ENCODE data around the gene MAST4. TPM values are rescaled to one million over a fixed set of nuclear protein-coding genes. Genes with fewer than 3 reads are reported as not detected.

Gene MAST4
- total and polyA plus RNA-seq, 4 donors = 3.7 to 9.5 (median 6.5) TPM

GRCh38 chr5:66553916-66554575 is 42.1 kb upstream of the MAST4 start:
- Histone ChIP-seq H3K27me3 (ENCODE audit: control insufficient read depth in 4 of 4, insufficient read depth in 4 of 4, low read length in 3 of 4) (no peaks in the 10 kb centered on the region), H3K9ac (ENCODE audit: low read depth in 1 of 2, low read length in 2 of 2) (no peak overlapping the region), H3K9me3 (ENCODE audit: control insufficient read depth in 4 of 4, low read length in 3 of 4) (peaks cover 0 to 4% (median 3%) of the 10 kb centered on the region in 4 donors), H3K4me3 (ENCODE audit: low read depth in 1 of 3, low read length in 3 of 3) (no peak overlapping the region), H3K36me3 (ENCODE audit: control insufficient read depth in 4 of 4, insufficient read depth in 3 of 4, low read depth in 1 of 4, low read length in 3 of 4) (no peaks in the 10 kb centered on the region), H3K4me1 (ENCODE audit: control insufficient read depth in 4 of 4, insufficient read depth in 4 of 4, low read length in 3 of 4) (no peaks in the 10 kb centered on the region), H3K27ac (ENCODE audit: low read depth in 1 of 2, low read length in 2 of 2) (no peak overlapping the region)
- WGBS = 62% methylated on average over 6 of the region's 6 CpGs
- no peak for TF ChIP-seq RXRA (IDR thresholded peaks at IDR 0.05)
- TF ChIP-seq EGR1 (IDR thresholded peaks at IDR 0.05; ENCODE audit: low read depth in 2 of 2) = no peak
- no peak for TF ChIP-seq GABPA (IDR thresholded peaks at IDR 0.05 in 1 of 2, conservative IDR thresholded peaks at IDR 0.05 in 1 of 2)
- no peak for TF ChIP-seq YY1 (IDR thresholded peaks at IDR 0.05)
- TF ChIP-seq JUND (IDR thresholded peaks at IDR 0.05) = no peak
- TF ChIP-seq, protein P1, sequence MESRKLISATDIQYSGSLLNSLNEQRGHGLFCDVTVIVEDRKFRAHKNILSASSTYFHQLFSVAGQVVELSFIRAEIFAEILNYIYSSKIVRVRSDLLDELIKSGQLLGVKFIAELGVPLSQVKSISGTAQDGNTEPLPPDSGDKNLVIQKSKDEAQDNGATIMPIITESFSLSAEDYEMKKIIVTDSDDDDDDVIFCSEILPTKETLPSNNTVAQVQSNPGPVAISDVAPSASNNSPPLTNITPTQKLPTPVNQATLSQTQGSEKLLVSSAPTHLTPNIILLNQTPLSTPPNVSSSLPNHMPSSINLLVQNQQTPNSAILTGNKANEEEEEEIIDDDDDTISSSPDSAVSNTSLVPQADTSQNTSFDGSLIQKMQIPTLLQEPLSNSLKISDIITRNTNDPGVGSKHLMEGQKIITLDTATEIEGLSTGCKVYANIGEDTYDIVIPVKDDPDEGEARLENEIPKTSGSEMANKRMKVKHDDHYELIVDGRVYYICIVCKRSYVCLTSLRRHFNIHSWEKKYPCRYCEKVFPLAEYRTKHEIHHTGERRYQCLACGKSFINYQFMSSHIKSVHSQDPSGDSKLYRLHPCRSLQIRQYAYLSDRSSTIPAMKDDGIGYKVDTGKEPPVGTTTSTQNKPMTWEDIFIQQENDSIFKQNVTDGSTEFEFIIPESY (IDR thresholded peaks at IDR 0.05) = no peak
- TF ChIP-seq NR2F2 (IDR thresholded peaks at IDR 0.05) = no peak
- no peak for TF ChIP-seq ATF3 (IDR thresholded peaks at IDR 0.05)
- no peak for TF ChIP-seq FOXA2 (IDR thresholded peaks at IDR 0.05)
- no peak for TF ChIP-seq REST (IDR thresholded peaks at IDR 0.05)
- no peak for TF ChIP-seq TAF1 (conservative IDR thresholded peaks at IDR 0.05)
- TF ChIP-seq HNF4A (conservative IDR thresholded peaks at IDR 0.05) = no peak
- DNase-seq (ENCODE audit: low spot score) = no peak

GRCh38 chr5:66554884-66555283 is 41.3 kb upstream of the MAST4 start:
- Histone ChIP-seq H3K9me3 (ENCODE audit: control insufficient read depth in 4 of 4, low read length in 3 of 4) (peaks cover 0 to 4% (median under 1%) of the 10 kb centered on the region in 4 donors), H3K4me1 (ENCODE audit: control insufficient read depth in 4 of 4, insufficient read depth in 4 of 4, low read length in 3 of 4) (no peaks in the 10 kb centered on the region), H3K27ac (ENCODE audit: low read depth in 1 of 2, low read length in 2 of 2) (no peak overlapping the region), H3K4me3 (ENCODE audit: low read depth in 1 of 3, low read length in 3 of 3) (no peak overlapping the region), H3K36me3 (ENCODE audit: control insufficient read depth in 4 of 4, insufficient read depth in 3 of 4, low read depth in 1 of 4, low read length in 3 of 4) (no peaks in the 10 kb centered on the region), H3K9ac (ENCODE audit: low read depth in 1 of 2, low read length in 2 of 2) (no peak overlapping the region), H3K27me3 (ENCODE audit: control insufficient read depth in 4 of 4, insufficient read depth in 4 of 4, low read length in 3 of 4) (no peaks in the 10 kb centered on the region)
- no peak for DNase-seq (ENCODE audit: low spot score)
- TF ChIP-seq TAF1 (conservative IDR thresholded peaks at IDR 0.05) (no peak), ATF3 (IDR thresholded peaks at IDR 0.05) (no peak), EGR1 (IDR thresholded peaks at IDR 0.05; ENCODE audit: low read depth in 2 of 2) (no peak), HNF4G (IDR thresholded peaks at IDR 0.05) (no peak), REST (IDR thresholded peaks at IDR 0.05) (no peak), RAD21 (IDR thresholded peaks at IDR 0.05) (no peak), FOXA1 (IDR thresholded peaks at IDR 0.05) (no peak), SP1 (IDR thresholded peaks at IDR 0.05) (no peak), RXRA (IDR thresholded peaks at IDR 0.05) (no peak)
- TF ChIP-seq, protein P2, sequence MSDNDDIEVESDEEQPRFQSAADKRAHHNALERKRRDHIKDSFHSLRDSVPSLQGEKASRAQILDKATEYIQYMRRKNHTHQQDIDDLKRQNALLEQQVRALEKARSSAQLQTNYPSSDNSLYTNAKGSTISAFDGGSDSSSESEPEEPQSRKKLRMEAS (IDR thresholded peaks at IDR 0.05) = no peak
- WGBS = 88% methylated on average over 2 of the region's 2 CpGs

Measured in liver (tissue), 9 donors.